ENCODE data around the gene CBR3. TPM values are rescaled to one million over a fixed set of nuclear protein-coding genes. Genes with fewer than 3 reads are reported as not detected.
"Not testable (repeated sequence)": the region's sequence is repeated elsewhere in the genome, so short reads cannot be mapped to it uniquely, and the experiment has no call there.

CBR3 gene
- total RNA-seq, 1 experiment from 2014 or later, result 22.0 TPM

DNA sequence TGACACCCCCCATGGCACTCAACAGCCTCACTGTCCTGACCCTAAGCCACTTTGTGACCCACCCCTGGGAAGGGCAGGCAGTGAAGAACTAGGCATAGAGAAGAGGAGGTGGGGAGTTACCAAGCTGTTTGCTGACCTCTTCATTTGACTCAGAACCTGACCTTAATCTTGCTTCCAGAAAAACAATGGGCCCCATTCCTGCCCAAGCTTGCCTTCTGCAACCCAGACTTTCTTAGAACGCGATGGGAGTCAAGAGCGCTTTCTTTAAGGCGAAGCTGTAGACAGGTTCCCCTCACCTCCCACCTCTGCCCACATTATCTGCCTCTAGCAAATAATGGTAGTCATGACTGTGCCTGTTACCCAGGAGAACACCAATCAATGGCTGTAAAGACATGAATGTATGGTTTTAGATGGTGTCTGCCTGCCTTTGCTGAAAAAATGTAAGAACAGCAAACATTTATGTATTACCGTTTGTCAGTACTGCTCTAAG lies 8.2 kb upstream of the CBR3 start:
- Histone ChIP-seq H3K9me3 (replicated peaks) (no peaks in the 10 kb centered on the region), H3K27me3 (replicated peaks) (no peaks in the 10 kb centered on the region), H3K4me3 (no peak overlapping the region), H3K27ac (no peak overlapping the region), H3K36me3 (no peaks in the 10 kb centered on the region), H3K4me1 (replicated peaks) (peaks cover 43% of the 10 kb centered on the region)
- no peak for DNase-seq (ENCODE audit: low read depth in 1 of 2, low spot score in 2 of 2)

DNA sequence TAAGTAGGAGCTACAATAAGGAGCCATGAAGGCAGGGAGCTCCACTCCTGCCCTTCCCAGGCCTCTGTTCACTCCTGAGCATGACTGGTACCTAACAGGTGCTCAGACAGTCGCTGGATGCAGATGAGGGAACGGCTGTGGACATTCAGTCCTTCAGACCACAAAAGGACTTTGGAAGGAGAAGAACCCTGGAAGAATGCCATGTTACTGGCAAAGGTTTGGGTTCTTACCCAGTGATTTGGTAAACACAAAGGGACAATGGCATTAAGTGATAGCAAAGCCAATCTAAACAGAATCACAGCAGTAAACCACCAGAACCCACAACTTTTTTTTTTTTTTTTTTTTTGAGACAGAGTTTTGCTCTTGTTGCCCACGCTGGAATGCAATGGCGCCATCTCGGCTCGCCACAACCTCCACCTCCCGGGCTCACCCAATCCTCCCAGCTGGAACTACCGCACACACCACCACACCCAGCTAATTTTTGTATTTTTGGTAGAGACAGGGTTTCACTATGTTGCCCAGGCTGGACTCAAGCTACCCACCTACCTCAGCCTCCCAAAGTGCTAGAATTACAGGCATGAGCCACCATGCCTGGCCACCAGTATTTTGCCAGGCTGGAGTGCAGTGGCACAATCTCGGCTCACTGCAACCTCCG lies 7.5 kb upstream of the CBR3 start:
- peak; percentile 61 to 70 for DNase-seq (ENCODE audit: low read depth in 1 of 2, low spot score in 2 of 2)
- no peaks in the 10 kb centered on the region for H3K27me3 ChIP-seq (replicated peaks)
- H3K9me3 ChIP-seq (replicated peaks), result no peaks in the 10 kb centered on the region
- no peaks in the 10 kb centered on the region for H3K36me3 ChIP-seq
- H3K4me3 ChIP-seq, result no peak overlapping the region
- H3K27ac ChIP-seq, result peak overlapping the region; percentile 46
- peaks cover 43% of the 10 kb centered on the region for H3K4me1 ChIP-seq (replicated peaks)

DNA sequence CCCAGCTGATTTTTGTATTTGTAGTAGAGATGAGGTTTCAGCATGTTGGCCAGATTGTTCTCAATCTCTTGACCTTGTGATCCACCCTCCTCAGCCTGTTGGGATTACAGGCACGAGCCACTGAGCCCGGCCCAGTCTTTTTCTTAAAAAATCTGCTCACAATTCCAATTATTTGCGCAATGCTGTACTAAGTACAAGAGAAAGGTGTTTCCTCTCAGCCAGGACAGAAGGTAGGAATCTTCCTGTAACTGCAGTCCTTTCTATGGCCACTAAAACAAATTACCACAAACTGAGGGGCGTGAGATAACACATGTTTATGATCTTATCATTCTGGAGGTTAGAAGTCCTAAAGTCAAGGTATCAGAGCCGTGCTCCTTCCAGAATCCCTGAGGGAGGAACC lies 6.9 kb upstream of the CBR3 start:
- Histone ChIP-seq H3K27ac (peak overlapping the region; percentile 46), H3K36me3 (no peaks in the 10 kb centered on the region), H3K4me1 (replicated peaks) (peaks cover 43% of the 10 kb centered on the region), H3K9me3 (replicated peaks) (no peaks in the 10 kb centered on the region), H3K4me3 (no peak overlapping the region), H3K27me3 (replicated peaks) (no peaks in the 10 kb centered on the region)
- DNase-seq (ENCODE audit: low read depth in 1 of 2, low spot score in 2 of 2), result no peak

DNA sequence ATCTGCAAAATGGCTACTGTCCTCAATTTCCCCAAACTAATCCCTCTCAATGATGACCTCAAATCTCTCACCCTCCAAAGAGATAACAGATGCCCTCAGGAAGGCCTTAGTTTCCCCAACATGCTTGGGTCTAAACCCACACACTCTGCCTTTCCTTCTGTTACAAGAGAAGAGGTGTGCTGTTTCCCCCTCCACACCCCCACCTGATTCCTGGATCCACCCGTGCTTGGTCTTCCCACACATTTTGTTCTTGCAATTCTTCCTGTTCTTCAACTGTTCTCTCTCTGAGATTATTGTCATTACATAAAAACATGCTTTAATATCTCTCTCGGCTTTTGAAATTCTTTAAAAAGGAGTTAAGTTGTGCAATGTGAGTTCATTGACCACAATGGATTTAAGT lies 5.7 kb upstream of the CBR3 start:
- no peak for DNase-seq (ENCODE audit: low read depth in 1 of 2, low spot score in 2 of 2)
- Histone ChIP-seq H3K4me3 (no peak overlapping the region), H3K4me1 (replicated peaks) (peaks cover 44% of the 10 kb centered on the region), H3K9me3 (replicated peaks) (no peaks in the 10 kb centered on the region), H3K36me3 (no peaks in the 10 kb centered on the region), H3K27ac (no peak overlapping the region), H3K27me3 (replicated peaks) (no peaks in the 10 kb centered on the region)

DNA sequence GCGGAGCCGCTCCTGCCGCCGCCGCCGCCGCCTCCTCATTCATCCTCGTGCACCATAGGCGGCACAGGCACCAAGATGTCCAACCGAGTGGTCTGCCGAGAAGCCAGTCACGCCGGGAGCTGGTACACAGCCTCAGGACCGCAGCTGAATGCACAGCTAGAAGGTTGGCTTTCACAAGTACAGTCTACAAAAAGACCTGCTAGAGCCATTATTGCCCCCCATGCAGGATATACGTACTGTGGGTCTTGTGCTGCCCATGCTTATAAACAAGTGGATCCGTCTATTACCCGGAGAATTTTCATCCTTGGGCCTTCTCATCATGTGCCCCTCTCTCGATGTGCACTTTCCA lies 4.5 kb upstream of the CBR3 start:
- not testable (repeated sequence) for H3K27ac ChIP-seq, H3K36me3 ChIP-seq
- peak overlapping the region; percentile 30 for H3K4me3 ChIP-seq

DNA sequence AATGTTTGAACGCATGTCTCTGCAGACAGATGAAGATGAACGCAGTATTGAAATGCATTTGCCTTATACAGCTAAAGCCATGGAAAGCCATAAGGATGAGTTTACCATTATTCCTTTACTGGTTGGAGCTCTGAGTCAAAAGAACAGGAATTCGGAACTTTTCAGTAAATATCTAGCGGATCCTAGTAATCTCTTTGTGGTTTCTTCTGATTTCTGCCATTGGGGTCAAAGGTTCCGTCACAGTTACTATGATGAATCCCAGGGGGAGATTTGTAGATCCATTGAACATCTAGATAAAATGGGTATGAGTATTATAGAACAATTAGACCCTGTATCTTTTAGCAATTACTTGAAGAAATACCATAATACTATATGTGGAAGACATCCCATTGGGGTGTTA lies 4.0 kb upstream of the CBR3 start:
- not testable (repeated sequence) for H3K36me3 ChIP-seq; H3K27ac ChIP-seq; H3K9me3 ChIP-seq (replicated peaks); H3K27me3 ChIP-seq (replicated peaks); DNase-seq (ENCODE audit: low read depth in 1 of 2, low spot score in 2 of 2); H3K4me3 ChIP-seq
- peaks cover 50% of the 10 kb centered on the region for H3K4me1 ChIP-seq (replicated peaks)

More for the DNA sequence above, 4.5 kb upstream of the CBR3 start:
- H3K27me3 ChIP-seq (replicated peaks); H3K9me3 ChIP-seq (replicated peaks); DNase-seq (ENCODE audit: low read depth in 1 of 2, low spot score in 2 of 2): not testable (repeated sequence)
- H3K4me1 ChIP-seq (replicated peaks), result peaks cover 53% of the 10 kb centered on the region

DNA sequence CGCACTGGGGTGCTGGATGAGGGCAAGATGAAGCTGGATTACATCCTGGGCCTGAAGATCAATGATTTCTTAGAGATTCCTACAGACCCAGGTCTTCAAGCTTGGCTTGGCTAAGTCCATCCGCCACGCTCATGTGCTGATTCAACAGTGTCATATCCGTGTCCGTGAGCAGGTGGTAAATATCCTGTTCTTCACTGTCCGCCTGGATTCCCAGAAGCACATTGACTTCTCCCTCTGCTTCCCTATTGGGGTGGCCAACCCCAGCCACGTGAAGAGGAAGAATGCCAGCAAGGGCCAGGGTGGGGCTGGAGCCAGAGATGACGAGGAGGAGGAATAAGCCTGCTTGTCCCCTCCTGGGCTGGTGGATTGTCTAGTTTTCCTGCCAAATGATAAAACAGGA lies 2.2 kb upstream of the CBR3 start:
- Histone ChIP-seq H3K4me3 (no peak overlapping the region), H3K36me3 (peaks cover 6% of the 10 kb centered on the region), H3K27ac (no peak overlapping the region), H3K9me3 (replicated peaks) (no peaks in the 10 kb centered on the region), H3K27me3 (replicated peaks) (no peaks in the 10 kb centered on the region), H3K4me1 (replicated peaks) (peaks cover 39% of the 10 kb centered on the region)
- no peak for DNase-seq (ENCODE audit: low read depth in 1 of 2, low spot score in 2 of 2)

DNA sequence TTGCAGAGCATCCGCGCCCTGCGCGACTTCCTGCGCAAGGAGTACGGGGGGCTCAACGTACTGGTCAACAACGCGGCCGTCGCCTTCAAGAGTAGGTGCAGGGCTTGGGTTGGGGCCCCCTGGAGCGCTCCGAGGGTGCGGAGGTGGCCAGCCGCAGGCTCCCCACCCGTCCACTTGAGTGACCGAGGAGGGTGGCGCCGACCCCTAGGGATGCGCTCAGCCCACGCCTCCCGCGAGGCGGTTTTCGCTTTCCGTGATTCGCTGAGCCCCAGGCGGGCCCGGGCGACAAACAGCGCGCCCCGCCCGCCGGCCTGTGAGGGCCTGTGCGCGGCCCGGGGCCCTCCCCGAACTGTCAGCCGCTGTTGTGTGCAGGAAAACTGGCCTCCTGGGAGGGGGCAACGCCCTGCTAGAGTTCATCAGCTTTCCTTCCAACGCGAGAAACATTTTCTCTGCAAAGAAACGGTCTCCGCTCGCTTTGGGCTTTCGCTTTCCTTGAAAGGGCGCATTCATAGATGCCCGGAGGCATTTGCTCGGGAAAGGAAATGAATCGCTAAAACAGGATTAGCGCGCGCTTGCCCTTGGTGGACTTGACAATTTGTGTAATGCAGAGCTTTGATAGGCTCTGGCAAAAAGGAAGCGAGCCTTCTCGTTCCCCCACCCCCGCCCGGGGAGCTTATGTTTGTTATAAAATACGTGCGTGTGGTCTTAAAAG lies 668 bp downstream of the CBR3 start:
- peak; percentile 95 to 96 for DNase-seq (ENCODE audit: low read depth in 1 of 2, low spot score in 2 of 2)
- Histone ChIP-seq H3K27ac (peak overlapping the region; percentile 70), H3K36me3 (peaks cover 30% of the 10 kb centered on the region), H3K27me3 (replicated peaks) (no peaks in the 10 kb centered on the region), H3K9me3 (replicated peaks) (no peaks in the 10 kb centered on the region), H3K4me3 (peak overlapping the region; percentile 66), H3K4me1 (replicated peaks) (peaks cover 22% of the 10 kb centered on the region)

DNA sequence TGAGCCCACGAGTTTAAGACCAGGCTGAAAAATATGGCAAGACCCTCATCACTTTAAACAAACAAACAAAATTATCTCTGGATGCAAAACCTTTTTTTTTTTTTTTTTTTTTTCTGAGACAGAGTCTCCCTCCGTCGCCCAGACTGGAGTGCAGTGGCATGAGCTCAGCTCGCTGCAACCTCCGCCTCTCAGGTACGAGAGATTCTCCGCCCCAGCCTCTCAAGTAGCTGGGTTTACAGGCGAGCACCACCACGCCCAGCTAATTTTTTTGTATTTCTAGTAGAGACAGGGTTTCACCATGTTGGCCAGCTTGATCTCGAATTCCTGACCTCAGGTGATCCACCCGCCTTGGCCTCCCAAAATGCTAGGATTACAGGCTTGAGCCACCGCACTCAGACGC lies 4.9 kb downstream of the CBR3 start:
- not testable (repeated sequence) for DNase-seq (ENCODE audit: low read depth in 1 of 2, low spot score in 2 of 2); H3K27ac ChIP-seq; H3K4me3 ChIP-seq; H3K27me3 ChIP-seq (replicated peaks); H3K9me3 ChIP-seq (replicated peaks)
- Histone ChIP-seq H3K4me1 (replicated peaks) (peaks cover 13% of the 10 kb centered on the region), H3K36me3 (peaks cover 47% of the 10 kb centered on the region)

DNA sequence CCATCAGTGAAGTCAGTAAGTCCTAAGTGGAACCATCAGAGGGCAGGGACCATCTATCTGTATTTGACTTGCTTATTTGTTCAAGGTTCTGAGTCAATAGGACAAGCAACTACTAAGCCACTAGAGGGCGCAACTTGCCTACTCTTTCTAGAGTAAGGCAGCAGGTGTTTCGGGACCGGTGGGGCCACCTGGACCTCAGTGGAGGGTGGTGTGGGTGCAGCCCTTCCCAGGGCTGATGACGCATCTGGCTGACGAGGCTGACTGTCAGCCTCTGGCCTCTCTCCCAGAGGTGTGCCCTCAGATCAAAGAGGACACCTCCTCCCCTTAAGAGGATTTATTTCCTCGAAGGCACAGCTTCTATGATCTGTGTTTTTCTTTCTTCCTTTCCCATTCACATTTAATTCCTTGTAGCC lies 6.6 kb downstream of the CBR3 start:
- Histone ChIP-seq H3K27ac (no peak overlapping the region), H3K4me1 (replicated peaks) (peaks cover 5% of the 10 kb centered on the region), H3K9me3 (replicated peaks) (no peaks in the 10 kb centered on the region), H3K27me3 (replicated peaks) (no peaks in the 10 kb centered on the region), H3K36me3 (peaks cover 46% of the 10 kb centered on the region), H3K4me3 (no peak overlapping the region)
- DNase-seq (ENCODE audit: low read depth in 1 of 2, low spot score in 2 of 2), result peak; percentile 62 to 82

DNA sequence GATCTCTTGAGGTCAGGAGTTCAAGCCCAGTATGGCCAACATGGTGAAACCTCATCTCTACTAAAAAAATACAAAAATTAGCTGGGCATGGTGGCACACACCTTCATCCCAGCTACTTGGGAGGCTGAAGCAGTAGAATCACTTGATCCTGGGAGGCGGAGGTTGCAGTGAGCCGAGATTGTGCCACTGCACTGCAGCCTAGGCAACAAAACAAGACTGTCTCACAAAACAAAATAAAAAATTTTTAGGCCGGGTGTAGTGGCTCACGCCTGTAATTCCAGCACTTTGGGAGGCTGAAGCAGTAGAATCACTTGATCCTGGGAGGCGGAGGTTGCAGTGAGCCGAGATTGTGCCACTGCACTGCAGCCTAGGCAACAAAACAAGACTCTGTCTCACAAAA lies 9.4 kb downstream of the CBR3 start:
- H3K27ac ChIP-seq; H3K9me3 ChIP-seq (replicated peaks); H3K4me3 ChIP-seq; H3K27me3 ChIP-seq (replicated peaks); H3K4me1 ChIP-seq (replicated peaks); DNase-seq (ENCODE audit: low read depth in 1 of 2, low spot score in 2 of 2): not testable (repeated sequence)
- H3K36me3 ChIP-seq, result peaks cover 32% of the 10 kb centered on the region

DNA sequence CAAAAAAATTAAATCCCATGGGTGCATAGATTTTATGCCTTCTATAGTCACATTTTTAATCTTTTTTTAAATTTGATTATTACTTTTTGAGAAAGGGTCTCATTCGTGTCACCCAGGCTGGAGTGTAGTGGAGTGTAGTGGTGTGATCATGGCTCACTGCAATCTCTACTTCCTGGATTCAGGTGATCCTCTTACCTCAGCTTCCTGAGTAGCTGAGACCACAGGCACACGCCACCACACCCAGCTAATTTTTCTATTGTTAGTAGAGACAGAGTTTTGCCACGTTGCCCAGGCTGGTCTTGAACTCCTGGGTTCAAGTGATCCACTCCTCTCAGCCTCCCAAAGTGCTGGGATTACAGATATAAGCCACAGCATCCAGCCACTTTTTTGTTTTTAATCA lies 10.4 kb downstream of the CBR3 start:
- DNase-seq (ENCODE audit: low read depth in 1 of 2, low spot score in 2 of 2), result no peak
- H3K9me3 ChIP-seq (replicated peaks), result no peaks in the 10 kb centered on the region
- no peak overlapping the region for H3K4me3 ChIP-seq
- peaks cover 5% of the 10 kb centered on the region for H3K4me1 ChIP-seq (replicated peaks)
- H3K27ac ChIP-seq, result no peak overlapping the region
- peaks cover 25% of the 10 kb centered on the region for H3K36me3 ChIP-seq
- no peaks in the 10 kb centered on the region for H3K27me3 ChIP-seq (replicated peaks)

DNA sequence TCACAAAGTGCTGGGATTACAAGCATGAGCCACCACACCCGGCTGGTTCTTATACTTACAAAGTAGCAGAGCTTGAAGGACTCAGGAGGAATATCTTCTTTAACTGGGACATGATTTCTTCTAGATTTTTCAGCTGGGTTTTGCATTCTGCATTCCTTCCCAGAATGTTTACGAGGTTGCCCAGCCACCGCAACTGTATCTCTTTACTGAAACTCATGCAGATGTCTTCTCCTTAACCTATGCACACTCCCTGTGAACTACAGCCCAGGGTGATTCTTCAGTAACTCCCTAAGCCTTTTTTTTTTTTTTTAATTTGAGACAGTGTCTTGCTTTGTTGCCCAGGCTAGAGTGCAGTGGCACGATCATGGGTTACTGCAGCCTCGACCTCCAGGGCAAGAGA lies 13.0 kb downstream of the CBR3 start:
- DNase-seq (ENCODE audit: low read depth in 1 of 2, low spot score in 2 of 2), result no peak
- Histone ChIP-seq H3K9me3 (replicated peaks) (no peaks in the 10 kb centered on the region), H3K27ac (no peak overlapping the region), H3K27me3 (replicated peaks) (no peaks in the 10 kb centered on the region), H3K4me3 (no peak overlapping the region), H3K4me1 (replicated peaks) (peaks cover 10% of the 10 kb centered on the region), H3K36me3 (peaks cover 6% of the 10 kb centered on the region)

DNA sequence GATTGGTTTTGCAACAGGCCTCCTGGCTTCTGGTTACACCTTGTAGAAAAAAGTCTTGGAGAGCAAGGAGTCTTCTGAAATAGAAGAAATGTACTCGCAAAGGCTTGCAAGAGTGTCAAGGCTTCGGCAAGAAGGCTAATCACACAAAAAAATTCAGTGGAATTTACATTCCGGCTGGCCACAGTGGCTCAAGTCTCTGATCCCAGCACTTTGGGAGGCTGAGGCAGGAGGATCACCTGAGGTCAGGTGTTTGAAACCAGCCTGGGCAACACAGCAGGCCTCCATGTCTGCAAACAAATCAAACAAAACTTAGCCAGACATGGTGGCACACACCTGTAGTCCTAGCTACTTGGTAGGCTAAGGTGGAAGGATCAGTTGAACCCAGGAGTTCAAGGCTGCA lies 14.0 kb downstream of the CBR3 start:
- no peaks in the 10 kb centered on the region for H3K27me3 ChIP-seq (replicated peaks)
- H3K9me3 ChIP-seq (replicated peaks), result no peaks in the 10 kb centered on the region
- DNase-seq (ENCODE audit: low read depth in 1 of 2, low spot score in 2 of 2), result no peak
- H3K36me3 ChIP-seq, result peaks cover 5% of the 10 kb centered on the region
- no peak overlapping the region for H3K4me3 ChIP-seq
- peaks cover 10% of the 10 kb centered on the region for H3K4me1 ChIP-seq (replicated peaks)
- H3K27ac ChIP-seq, result no peak overlapping the region

Measured in SJSA1 (cell line).